Hepatocyte (in vitro differentiated cells): ENCODE measurements around the gene KRT8. TPM values are rescaled to one million over a fixed set of nuclear protein-coding genes. Genes with fewer than 3 reads are reported as not detected.

ENCODE experiments used
- DNase-seq: peaks from one replicate; pipeline ENCODE4 v3.0.0-alpha.2; 2016; ENCODE audit warnings: low spot score
- H2AFZ ChIP-seq: fragments of 200-600 bp; sonication (generic); 2 replicates; pipeline ENCODE4 v1.6.0; 2016; ENCODE audit warnings: antibody characterized with exemption, mild to moderate bottlenecking
- H3K27ac ChIP-seq: fragments of 200-600 bp; sonication (generic); 2 replicates; pipeline ENCODE4 v1.5.1; 2016; ENCODE audit warnings: mild to moderate bottlenecking
- H3K27me3 ChIP-seq: fragments of 200-600 bp; sonication (generic); 2 replicates; pipeline ENCODE4 v1.6.1; 2016
- H3K36me3 ChIP-seq: fragments of 200-600 bp; sonication (generic); replicated peaks from 2 replicates; pipeline ENCODE4 v1.5.1; 2016; ENCODE audit warnings: low read depth; ENCODE audit not compliant: insufficient read depth
- H3K4me1 ChIP-seq: fragments of 200-600 bp; sonication (generic); 2 replicates; pipeline ENCODE4 v1.5.1; 2016; ENCODE audit warnings: mild to moderate bottlenecking, moderate library complexity; ENCODE audit not compliant: insufficient read depth
- H3K4me2 ChIP-seq: fragments of 200-600 bp; sonication (generic); 2 replicates; pipeline ENCODE4 v1.6.0; 2016
- H3K4me3 ChIP-seq: fragments of 200-600 bp; sonication (generic); 2 replicates; pipeline ENCODE4 v1.5.1; 2016; ENCODE audit warnings: mild to moderate bottlenecking
- H3K79me2 ChIP-seq: fragments of 200-600 bp; sonication (generic); 2 replicates; pipeline ENCODE4 v1.6.0; 2017; ENCODE audit warnings: mild to moderate bottlenecking
- H3K9me2 ChIP-seq: fragments of 200-600 bp; sonication (generic); replicated peaks from 2 replicates; pipeline ENCODE4 v1.6.0; 2017; ENCODE audit warnings: mild to moderate bottlenecking; ENCODE audit not compliant: insufficient read depth
- H3K9me3 ChIP-seq: fragments of 200-600 bp; sonication (generic); 2 replicates; pipeline ENCODE4 v1.5.1; 2016; ENCODE audit warnings: low read depth, mild to moderate bottlenecking
- H4K20me1 ChIP-seq: fragments of 200-600 bp; sonication (generic); 2 replicates; pipeline ENCODE4 v1.6.0; 2016; ENCODE audit warnings: mild to moderate bottlenecking; ENCODE audit not compliant: insufficient read depth, poor library complexity, severe bottlenecking
- EZH2 ChIP-seq: fragments of 200-600 bp; sonication (generic); IDR thresholded peaks from 2 replicates; pipeline ENCODE4 v1.6.1; 2016; ENCODE audit warnings: antibody characterized with exemption, mild to moderate bottlenecking, borderline replicate concordance
- EZH2phosphoT487 ChIP-seq: fragments of 200-600 bp; sonication (generic); IDR thresholded peaks from one replicate; pipeline ENCODE4 v1.6.1; 2018; ENCODE audit warnings: antibody characterized with exemption, mild to moderate bottlenecking, low read depth, moderate library complexity; ENCODE audit not compliant: unreplicated experiment, severe bottlenecking
- WGBS: methylation state at CpG from one replicate; pipeline ENCODE4 v1.1.6; 2016; ENCODE audit warnings: low lambda C conversion rate; ENCODE audit errors: missing lambda C conversion rate; 5-methylcytosine and 5-hydroxymethylcytosine counted together
- polyA plus RNA-seq: library from polyadenylated mRNA; unstranded; fragments of >200 nt; fragmentation: Nextera tagmentation; extraction: Ambion mirVana; gene quantifications from 2 replicates; pipeline ENCODE4 v1.2.1, GENCODE V29; 2016
- total RNA-seq: library from RNA; depleted of rRNA; stranded (reverse); fragments of >200 nt; gene quantifications from 2 replicates; pipeline ENCODE4 v1.2.3, GENCODE V29; 2014
- TF ChIP-seq, protein P1 (sequence below): fragments of 200-600 bp; sonication (generic); IDR thresholded peaks from 2 replicates; pipeline ENCODE4 v1.5.1; 2016; ENCODE audit warnings: antibody characterized with exemption, mild to moderate bottlenecking; ENCODE audit not compliant: poor library complexity

The KRT8 gene
- total and polyA plus RNA-seq, 2 experiments from 2014 or later, result 1,381 to 2,058 TPM

GRCh38 chr12:52946334-52946733 lies 41.5 kb upstream of the KRT8 start:
- H4K20me1 ChIP-seq, result peaks cover 14% of the 10 kb centered on the region
- H3K9me3 ChIP-seq, result no peaks in the 10 kb centered on the region
- no peaks in the 10 kb centered on the region for H3K27me3 ChIP-seq
- peaks cover 50% of the 10 kb centered on the region for H3K4me1 ChIP-seq
- H3K9me2 ChIP-seq, result no peaks in the 10 kb centered on the region
- H3K79me2 ChIP-seq, result peaks cover 37% of the 10 kb centered on the region
- H3K4me3 ChIP-seq, result no peak overlapping the region
- H3K36me3 ChIP-seq, result no peaks in the 10 kb centered on the region
- TF ChIP-seq EZH2 (no peak), EZH2phosphoT487 (no peak)
- TF ChIP-seq, protein P1, sequence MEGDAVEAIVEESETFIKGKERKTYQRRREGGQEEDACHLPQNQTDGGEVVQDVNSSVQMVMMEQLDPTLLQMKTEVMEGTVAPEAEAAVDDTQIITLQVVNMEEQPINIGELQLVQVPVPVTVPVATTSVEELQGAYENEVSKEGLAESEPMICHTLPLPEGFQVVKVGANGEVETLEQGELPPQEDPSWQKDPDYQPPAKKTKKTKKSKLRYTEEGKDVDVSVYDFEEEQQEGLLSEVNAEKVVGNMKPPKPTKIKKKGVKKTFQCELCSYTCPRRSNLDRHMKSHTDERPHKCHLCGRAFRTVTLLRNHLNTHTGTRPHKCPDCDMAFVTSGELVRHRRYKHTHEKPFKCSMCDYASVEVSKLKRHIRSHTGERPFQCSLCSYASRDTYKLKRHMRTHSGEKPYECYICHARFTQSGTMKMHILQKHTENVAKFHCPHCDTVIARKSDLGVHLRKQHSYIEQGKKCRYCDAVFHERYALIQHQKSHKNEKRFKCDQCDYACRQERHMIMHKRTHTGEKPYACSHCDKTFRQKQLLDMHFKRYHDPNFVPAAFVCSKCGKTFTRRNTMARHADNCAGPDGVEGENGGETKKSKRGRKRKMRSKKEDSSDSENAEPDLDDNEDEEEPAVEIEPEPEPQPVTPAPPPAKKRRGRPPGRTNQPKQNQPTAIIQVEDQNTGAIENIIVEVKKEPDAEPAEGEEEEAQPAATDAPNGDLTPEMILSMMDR, result no peak
- H3K4me2 ChIP-seq, result peak overlapping the region; percentile 69
- H3K27ac ChIP-seq, result peak overlapping the region; percentile 96
- 29% methylated on average over 1 of the region's 1 CpG for WGBS
- no peak overlapping the region for H2AFZ ChIP-seq
- no peak for DNase-seq

- H3K27ac ChIP-seq, result peak overlapping the region; percentile 96
- H4K20me1 ChIP-seq, result peaks cover 7% of the 10 kb centered on the region
- TF ChIP-seq EZH2phosphoT487, result no peak
- no peak for TF ChIP-seq EZH2
- TF ChIP-seq, protein P1, result no peak
- no peak overlapping the region for H2AFZ ChIP-seq
- peak; percentile 85 for DNase-seq
- H3K27me3 ChIP-seq, result no peaks in the 10 kb centered on the region
- no peaks in the 10 kb centered on the region for H3K36me3 ChIP-seq
- H3K9me2 ChIP-seq, result no peaks in the 10 kb centered on the region
- peaks cover 30% of the 10 kb centered on the region for H3K79me2 ChIP-seq
- H3K9me3 ChIP-seq, result no peaks in the 10 kb centered on the region
- no peak overlapping the region for H3K4me3 ChIP-seq
- H3K4me1 ChIP-seq, result peaks cover 50% of the 10 kb centered on the region
- peak overlapping the region; percentile 69 for H3K4me2 ChIP-seq
- 19% methylated on average over 10 of the region's 13 CpGs for WGBS
Observed at GRCh38 chr12:52945389-52946232, 40.7 kb upstream of the KRT8 start.

- Histone ChIP-seq H3K9me3 (no peaks in the 10 kb centered on the region), H3K4me1 (peaks cover 50% of the 10 kb centered on the region), H2AFZ (no peak overlapping the region), H3K36me3 (no peaks in the 10 kb centered on the region), H3K4me3 (no peak overlapping the region), H4K20me1 (no peaks in the 10 kb centered on the region), H3K27ac (peak overlapping the region; percentile 96), H3K27me3 (no peaks in the 10 kb centered on the region), H3K9me2 (no peaks in the 10 kb centered on the region), H3K4me2 (peak overlapping the region; percentile 69), H3K79me2 (peaks cover 23% of the 10 kb centered on the region)
- DNase-seq, result no peak
- TF ChIP-seq EZH2phosphoT487 (no peak), EZH2 (no peak)
- WGBS, result 78% methylated on average over 8 of the region's 8 CpGs
Observed at GRCh38 chr12:52944683-52945388, 40.0 kb upstream of the KRT8 start.

DNA sequence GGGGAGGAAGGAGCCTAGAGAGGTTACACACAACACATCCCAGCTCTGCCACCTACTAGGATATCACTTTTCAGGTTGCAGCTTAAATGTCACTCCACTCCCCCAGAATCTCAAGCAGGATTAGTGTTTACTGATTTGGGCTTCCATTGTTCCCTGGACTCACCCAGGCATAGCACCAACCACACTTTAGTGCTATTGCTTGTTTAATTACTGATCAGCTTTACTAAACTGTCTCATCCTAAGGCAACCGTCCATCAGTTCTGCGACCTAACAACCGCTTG lies 38.0 kb upstream of the KRT8 start:
- H3K9me2 ChIP-seq, result no peaks in the 10 kb centered on the region
- DNase-seq, result no peak
- peaks cover 46% of the 10 kb centered on the region for H3K4me1 ChIP-seq
- WGBS, result 81% methylated on average over 3 of the region's 3 CpGs
- no peak overlapping the region for H3K4me2 ChIP-seq
- peaks cover 7% of the 10 kb centered on the region for H3K79me2 ChIP-seq
- TF ChIP-seq EZH2phosphoT487 (no peak), EZH2 (no peak)
- TF ChIP-seq, protein P1, result no peak
- H3K4me3 ChIP-seq, result no peak overlapping the region
- H3K27me3 ChIP-seq, result no peaks in the 10 kb centered on the region
- no peaks in the 10 kb centered on the region for H3K36me3 ChIP-seq
- no peaks in the 10 kb centered on the region for H4K20me1 ChIP-seq
- H3K27ac ChIP-seq, result peak overlapping the region; percentile 96
- no peaks in the 10 kb centered on the region for H3K9me3 ChIP-seq
- H2AFZ ChIP-seq, result no peak overlapping the region
